HepG2 (cell line): Measurements from ENCODE around the gene TM9SF4. TPM values are rescaled to one million over a fixed set of nuclear protein-coding genes. Genes with fewer than 3 reads are reported as not detected.

Source experiments
- ATAC-seq: fragments of 200-7000 bp; cut with Tn5 transposase; 3 replicates; pipeline ENCODE4 v1.9.1; 2020; ENCODE audit warnings: mild to moderate bottlenecking, moderate library complexity
- BruUV-seq: library from RNA; stranded (reverse); fragments of 400-500 nt; replicated peaks from 2 replicates; lab custom pipeline; 2021; lab: Mats Ljungman, UMichigan
- CTCF ChIA-PET: fragments of 300-600 bp; formaldehyde crosslinking; extraction: SDS; loops from one replicate; lab custom pipeline; 2021; ENCODE audit warnings: low total read pairs, inconsistent platforms, low intra/inter-chr PET ratio; lab: Yijun Ruan, JAX
- POLR2A ChIA-PET: fragments of 350-600 bp; sonication (Branson Sonifier 250); formaldehyde crosslinking; loops from one replicate; lab custom pipeline; 2020; ENCODE audit warnings: antibody characterized with exemption, inconsistent platforms; lab: Yijun Ruan, JAX
- DNase-seq: peaks from one replicate; pipeline ENCODE4 v3.0.0-alpha.2; 2015; ENCODE audit warnings: low spot score
- FAIRE-seq: peaks from 3 replicates; lab custom pipeline; 2011; peaks lifted over from hg19 to GRCh38; lab: Jason Lieb, UNC
- H2AFZ ChIP-seq: one replicate; pipeline ENCODE4 v1.6.1; 2011; ENCODE audit warnings: low read length, inconsistent platforms
- H3K27ac ChIP-seq: fragments of 300-600 bp; 3 replicates; pipeline ENCODE4 v1.8.0; 2011; ENCODE audit warnings: mixed run types, mild to moderate bottlenecking, mixed read lengths, low read length, inconsistent platforms; ENCODE audit not compliant: insufficient read depth; ENCODE audit errors: extremely low read length
- H3K27me3 ChIP-seq, 2 experiments: fragments of 200-600 bp in 1 of 2; 2 replicates in 1 of 2; 3 replicates in 1 of 2; pipeline versions ENCODE4 v1.6.0 to v1.8.0; 2011; ENCODE audit warnings: low read length in 2 of 2, mild to moderate bottlenecking in 2 of 2, moderate library complexity in 2 of 2, inconsistent platforms in 1 of 2; ENCODE audit not compliant: insufficient read depth in 2 of 2, control insufficient read depth in 1 of 2
- H3K36me3 ChIP-seq, 2 experiments: fragments of 200-600 bp in 1 of 2; replicated peaks in 1 of 2; 2 replicates in 1 of 2; 3 replicates in 1 of 2; pipeline versions ENCODE4 v1.5.1 to v1.8.0; 2011; ENCODE audit warnings: low read length in 2 of 2, inconsistent platforms in 1 of 2; ENCODE audit not compliant: insufficient read depth in 2 of 2, control insufficient read depth in 1 of 2
- H3K4me1 ChIP-seq: 2 replicates; pipeline ENCODE4 v1.5.1; 2012; ENCODE audit warnings: low read length, inconsistent platforms; ENCODE audit not compliant: insufficient read depth
- H3K4me2 ChIP-seq: 2 replicates; pipeline ENCODE4 v1.6.0; 2011; ENCODE audit warnings: low read depth, low read length, inconsistent platforms
- H3K4me3 ChIP-seq, 3 experiments: fragments of 200-600 bp in 1 of 3; sonication (generic), shearing (Covaris generic) in 1 of 3; replicated peaks in 1 of 3; 2 replicates each; pipeline ENCODE4 v1.5.1; 2011 to 2016; ENCODE audit warnings: low read length in 3 of 3, inconsistent platforms in 2 of 3, low read depth in 2 of 3, mild to moderate bottlenecking in 2 of 3, control low read depth in 1 of 3, mixed read lengths in 1 of 3; ENCODE audit not compliant: insufficient read depth in 1 of 3
- H3K79me2 ChIP-seq: one replicate; pipeline ENCODE4 v1.6.1; 2011; ENCODE audit warnings: low read length, inconsistent platforms; ENCODE audit not compliant: insufficient read depth
- H3K9ac ChIP-seq: 2 replicates; pipeline ENCODE4 v1.6.0; 2011; ENCODE audit warnings: mild to moderate bottlenecking, low read depth, low read length, inconsistent platforms; ENCODE audit not compliant: insufficient read depth
- H3K9me3 ChIP-seq: 2 replicates; pipeline ENCODE4 v1.5.1; 2012; ENCODE audit warnings: mild to moderate bottlenecking, low read length
- H4K20me1 ChIP-seq: 2 replicates; pipeline ENCODE4 v1.6.0; 2011; ENCODE audit warnings: inconsistent platforms, mild to moderate bottlenecking, low read length, moderate library complexity; ENCODE audit not compliant: insufficient read depth
- AGO2 ChIP-seq: fragments of 200-400 bp; formaldehyde crosslinking; optimal IDR thresholded peaks from 2 replicates; pipeline ENCODE3; 2017; ENCODE audit warnings: mild to moderate bottlenecking, low read depth, low read length, moderate library complexity
- MED13 ChIP-seq: sonication (generic); formaldehyde crosslinking; IDR thresholded peaks from 2 replicates; pipeline ENCODE4 v1.5.0; 2020; ENCODE audit warnings: missing genetic modification reagents
- NFKB2 ChIP-seq: sonication (generic); formaldehyde crosslinking; IDR thresholded peaks from 2 replicates; pipeline ENCODE4 v1.4.0; 2020; ENCODE audit warnings: missing genetic modification reagents, borderline replicate concordance
- POLR2A ChIP-seq, 2 experiments: IDR thresholded peaks; 2 replicates each; pipeline ENCODE4 v1.6.1; 2011; ENCODE audit warnings: low read depth in 2 of 2, low read length in 2 of 2, mild to moderate bottlenecking in 1 of 2, moderate library complexity in 1 of 2; ENCODE audit not compliant: insufficient read depth in 1 of 2
- ZC3H13 ChIP-seq: sonication (generic); formaldehyde crosslinking; IDR thresholded peaks from 2 replicates; pipeline ENCODE4 v1.8.1; 2023; ENCODE audit warnings: mild to moderate bottlenecking, missing genetic modification reagents, moderate library complexity
- ZFP36 ChIP-seq: fragments of 150-350 bp; IDR thresholded peaks from 2 replicates; pipeline ENCODE4 v1.6.1; 2018; ENCODE audit warnings: borderline replicate concordance, low read length, low read depth; ENCODE audit not compliant: partially characterized antibody
- ZNF329 ChIP-seq: sonication (generic); formaldehyde crosslinking; IDR thresholded peaks from 2 replicates; pipeline ENCODE4 v1.9.0; 2021; ENCODE audit warnings: low read depth, mild to moderate bottlenecking, missing genetic modification reagents
- ZNF567 ChIP-seq: sonication (generic); formaldehyde crosslinking; IDR thresholded peaks from 2 replicates; pipeline ENCODE4 v1.8.1; 2023; ENCODE audit warnings: mild to moderate bottlenecking, missing genetic modification reagents, borderline replicate concordance
- WGBS: methylation state at CpG from one replicate; pipeline ENCODE4 v1.1.6; 2017; ENCODE audit warnings: low lambda C conversion rate; 5-methylcytosine and 5-hydroxymethylcytosine counted together
- in situ Hi-C: cut with HindIII; loops from 2 replicates; pipeline ENCODE4 v1.10.0; 2017; ENCODE audit warnings: low pct_unique_long_range_greater_than_20kb; ENCODE audit not compliant: extremely low pct_ligation_motif_present
- intact Hi-C: fragments of 100-400 bp; cut with micrococcal nuclease; formaldehyde crosslinking; loops from one replicate; pipeline ENCODE4 v1.10.0; 2022; ENCODE audit not compliant: unreplicated experiment
- polyA plus RNA-seq, 8 experiments: library from polyadenylated mRNA; depleted of rRNA in 3 of 8; stranded (reverse) in 7 of 8; unstranded in 1 of 8; fragments of >200 nt; fragmentation: Illumina TruSeq in 4 of 8; extraction: Trizol in 4 of 8; gene quantifications; 2 replicates each; pipeline versions ENCODE4 v1.2.1 to v1.2.3, GENCODE V29; 2011 to 2016; ENCODE audit warnings: low read depth in 4 of 8, missing spikeins in 1 of 8, mixed read lengths in 1 of 8; ENCODE audit not compliant: insufficient read depth in 1 of 8
- total RNA-seq, 5 experiments: library from RNA; depleted of rRNA; stranded (reverse); fragments of >200 nt; fragmentation: Illumina TruSeq; extraction: Trizol; gene quantifications; 2 replicates each; pipeline ENCODE4 v1.2.3, GENCODE V29; 2016; ENCODE audit warnings: low read depth in 1 of 5
- TF ChIP-seq, protein P1 (sequence below): sonication (generic); formaldehyde crosslinking; conservative IDR thresholded peaks from 2 replicates; pipeline ENCODE4 v1.8.1; 2023; ENCODE audit warnings: missing genetic modification reagents

Gene TM9SF4
- total and polyA plus RNA-seq, 2 of the 13 experiments (the other 11 are each of a cell fraction or from before 2014, with no cell fraction given): 53.5 to 171 TPM

- H3K27me3 ChIP-seq: no peaks in the 10 kb centered on the region
- ChIA-PET CTCF (no interaction called here), POLR2A (no interaction called here)
- H3K9ac ChIP-seq: no peak overlapping the region
- ATAC-seq: peak; percentile 17; the same call in 2 of the 3 replicates
- 0 out of 4 replicates have a peak, but pooled peaks of 1 of the 2 experiments have one; percentile 19 for TF ChIP-seq POLR2A (IDR thresholded peaks at IDR 0.05; ENCODE audit: insufficient read depth in 1 of 2, low read depth in 2 of 2, low read length in 2 of 2)
- TF ChIP-seq, protein P1, sequence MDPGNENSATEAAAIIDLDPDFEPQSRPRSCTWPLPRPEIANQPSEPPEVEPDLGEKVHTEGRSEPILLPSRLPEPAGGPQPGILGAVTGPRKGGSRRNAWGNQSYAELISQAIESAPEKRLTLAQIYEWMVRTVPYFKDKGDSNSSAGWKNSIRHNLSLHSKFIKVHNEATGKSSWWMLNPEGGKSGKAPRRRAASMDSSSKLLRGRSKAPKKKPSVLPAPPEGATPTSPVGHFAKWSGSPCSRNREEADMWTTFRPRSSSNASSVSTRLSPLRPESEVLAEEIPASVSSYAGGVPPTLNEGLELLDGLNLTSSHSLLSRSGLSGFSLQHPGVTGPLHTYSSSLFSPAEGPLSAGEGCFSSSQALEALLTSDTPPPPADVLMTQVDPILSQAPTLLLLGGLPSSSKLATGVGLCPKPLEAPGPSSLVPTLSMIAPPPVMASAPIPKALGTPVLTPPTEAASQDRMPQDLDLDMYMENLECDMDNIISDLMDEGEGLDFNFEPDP (CRISPR knock-in tag): 0 out of 2 replicates have a peak, but pooled peaks have one; percentile 30
- no peak for TF ChIP-seq ZNF567
- TF ChIP-seq ZFP36: no peak
- 0 out of 2 replicates have a peak, but pooled peaks have one; percentile 31 for TF ChIP-seq NFKB2 (CRISPR knock-in tag)
- TF ChIP-seq AGO2: peak; percentile 34
- H3K36me3 ChIP-seq: peaks cover 40 to 55% of the 10 kb centered on the region in 2 experiments
- DNase-seq: no peak
- WGBS: 97% methylated on average over 8 of the region's 8 CpGs
- H3K4me1 ChIP-seq: peaks cover 9% of the 10 kb centered on the region
- FAIRE-seq: no peak
- no TSS peak for BruUV-seq
- in situ Hi-C loops (no loop called here), intact Hi-C loops (no loop called here)
- H3K4me3 ChIP-seq: no peak overlapping the region
- H2AFZ ChIP-seq: no peak overlapping the region
- no peak overlapping the region for H3K4me2 ChIP-seq
- H3K27ac ChIP-seq: no peak overlapping the region
- H3K79me2 ChIP-seq: no peaks in the 10 kb centered on the region
- no peaks in the 10 kb centered on the region for H4K20me1 ChIP-seq
- no peaks in the 10 kb centered on the region for H3K9me3 ChIP-seq
Measured at GRCh38 chr20:32165836-32166545, 56.5 kb downstream of the TM9SF4 start.

GRCh38 chr20:32167552-32167951 lies 58.0 kb downstream of the TM9SF4 start:
- in situ Hi-C loops: no loop called here
- no peaks in the 10 kb centered on the region for H3K79me2 ChIP-seq
- ChIA-PET POLR2A (no interaction called here), CTCF (no interaction called here)
- BruUV-seq: no TSS peak
- DNase-seq: no peak
- FAIRE-seq: peak; percentile 34
- peaks cover 9% of the 10 kb centered on the region for H3K4me1 ChIP-seq
- no peaks in the 10 kb centered on the region for H3K27me3 ChIP-seq
- no peak for ATAC-seq
- no peak overlapping the region for H3K9ac ChIP-seq
- H4K20me1 ChIP-seq: no peaks in the 10 kb centered on the region
- no peak overlapping the region for H2AFZ ChIP-seq
- intact Hi-C loops: no loop called here
- TF ChIP-seq ZNF329: peak; percentile 99
- TF ChIP-seq ZC3H13 (CRISPR knock-in tag): peak; percentile 53; the same call in 1 of the 2 replicates
- no peak for TF ChIP-seq MED13 (CRISPR knock-in tag)
- H3K4me2 ChIP-seq: no peak overlapping the region
- no peaks in the 10 kb centered on the region for H3K9me3 ChIP-seq
- 99% methylated on average over 4 of the region's 4 CpGs for WGBS
- no peak overlapping the region for H3K27ac ChIP-seq
- peaks cover 30 to 39% of the 10 kb centered on the region in 2 experiments for H3K36me3 ChIP-seq
- H3K4me3 ChIP-seq: no peak overlapping the region
